Upper lobe of left lung (tissue), 6 donors: ENCODE data around the gene RNF144B. TPM values are rescaled to one million over a fixed set of nuclear protein-coding genes. Genes with fewer than 3 reads are reported as not detected.

Experiments used
- ATAC-seq, 2 donors: fragments of 200-7000 bp; cut with Tn5 transposase; one replicate each; pipeline ENCODE4 v1.9.1; 2022; ENCODE audit warnings: mild to moderate bottlenecking in 2 of 2, moderate library complexity in 2 of 2; ENCODE audit not compliant: low FRiP score in 2 of 2
- DNase-seq, 2 donors: peaks; one replicate each; pipeline ENCODE4 v3.0.0-alpha.2; 2019 to 2020
- H3K27ac ChIP-seq, 4 donors: fragments of 200-600 bp; sonication (generic); one replicate each; pipeline ENCODE4 v1.5.1; 2016 to 2019
- H3K27me3 ChIP-seq, 4 donors: fragments of 200-600 bp; sonication (generic); one replicate each; pipeline ENCODE4 v1.5.1; 2017 to 2019
- H3K36me3 ChIP-seq, 4 donors: fragments of 200-600 bp; sonication (generic); one replicate each; pipeline ENCODE4 v1.5.1; 2016 to 2019
- H3K4me1 ChIP-seq, 4 donors: fragments of 200-600 bp; sonication (generic); one replicate each; pipeline ENCODE4 v1.5.1; 2018 to 2019
- H3K4me3 ChIP-seq, 4 donors: fragments of 200-600 bp; sonication (generic); one replicate each; pipeline ENCODE4 v1.5.1; 2017 to 2019; ENCODE audit warnings: mild to moderate bottlenecking in 2 of 4, moderate library complexity in 1 of 4
- H3K9me3 ChIP-seq, 4 donors: fragments of 200-600 bp; sonication (generic); one replicate each; pipeline ENCODE4 v1.5.1; 2018 to 2019
- EP300 ChIP-seq, 4 donors: sonication (generic); formaldehyde crosslinking; IDR thresholded peaks; one replicate each; pipeline ENCODE4 v1.5.1; 2017; ENCODE audit warnings: antibody characterized with exemption in 4 of 4, control low read depth in 2 of 4
- POLR2A ChIP-seq, 4 donors: fragments of 450-650 bp; IDR thresholded peaks; one replicate each; pipeline ENCODE4 v1.5.1; 2016 to 2017; ENCODE audit warnings: antibody characterized with exemption in 4 of 4, mild to moderate bottlenecking in 2 of 4
- POLR2AphosphoS5 ChIP-seq, 2 donors: sonication (generic); formaldehyde crosslinking; IDR thresholded peaks; one replicate each; pipeline ENCODE4 v1.5.1; 2017; ENCODE audit warnings: antibody characterized with exemption in 2 of 2
- WGBS, 2 donors: methylation state at CpG; one replicate each; pipeline ENCODE4 v1.1.5; 2017 to 2018; 5-methylcytosine and 5-hydroxymethylcytosine counted together
- total RNA-seq, 6 donors: library from RNA; depleted of rRNA in 4 of 6; stranded (reverse); fragments of >200 nt in 4 of 6; gene quantifications; one replicate each; pipeline versions ENCODE4 v1.1.0 to v1.2.1, GENCODE V29; 2016 to 2021
- TF ChIP-seq, protein P1 (sequence below), 6 experiments: fragments of 450-650 bp in 4 of 6; fragments of 200-600 bp in 2 of 6; sonication (generic) in 2 of 6; IDR thresholded peaks; one replicate each; pipeline ENCODE4 v1.5.1; 2016 to 2019; ENCODE audit warnings: antibody characterized with exemption in 6 of 6
- donor health status: DM: no; HTN: no; CAD: no; lungs with moderate emphysema.
- donor health status: DM: no; HTN: yes; CAD: no; lungs with severe emphysema.

The RNF144B gene
- total RNA-seq, 6 donors from 2014 or later = 46.1 to 105 (median 55.8) TPM

DNA sequence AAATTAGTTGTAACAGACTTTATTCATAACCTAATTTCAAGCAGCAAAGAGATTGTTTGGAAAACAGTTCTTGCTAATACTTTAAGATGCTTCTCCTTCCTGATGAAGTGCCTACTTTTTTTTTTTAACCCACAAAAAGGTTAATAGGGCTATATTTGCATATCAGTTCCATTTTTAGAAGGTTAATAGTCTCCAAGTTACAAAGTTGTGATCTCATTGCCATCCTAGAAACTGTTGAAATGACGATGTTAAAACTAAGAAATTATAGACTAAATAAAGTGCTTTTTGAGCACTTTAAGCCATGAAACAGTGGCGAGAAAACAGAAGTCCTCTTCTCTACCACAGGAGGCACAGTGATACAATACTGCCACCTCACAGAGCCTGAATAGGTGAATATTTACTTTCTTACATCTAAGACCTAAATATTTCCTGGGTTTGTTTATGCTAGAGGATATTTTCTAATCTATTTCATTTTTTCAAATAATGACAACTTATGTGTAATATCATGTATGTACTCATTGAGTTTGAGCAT is 5.3 kb downstream of the RNF144B start:
- Histone ChIP-seq H3K4me3 (peak overlapping the region in 2 of 4 donors; percentile 62 to 79), H3K36me3 (no peaks in the 10 kb centered on the region), H3K27ac (peak overlapping the region in 3 of 4 donors; percentile 1 to 92 (median 58)), H3K4me1 (peaks cover 17 to 70% (median 32%) of the 10 kb centered on the region in 4 donors), H3K9me3 (no peaks in the 10 kb centered on the region), H3K27me3 (no peaks in the 10 kb centered on the region)
- ATAC-seq (no peak), DNase-seq (no peak)
- WGBS, 2 donors = 45 to 49% methylated on average over 2 of the region's 2 CpGs
- no peak for TF ChIP-seq POLR2A (IDR thresholded peaks at IDR 0.05)
- no peak for TF ChIP-seq EP300 (IDR thresholded peaks at IDR 0.05)
- TF ChIP-seq, protein P1, sequence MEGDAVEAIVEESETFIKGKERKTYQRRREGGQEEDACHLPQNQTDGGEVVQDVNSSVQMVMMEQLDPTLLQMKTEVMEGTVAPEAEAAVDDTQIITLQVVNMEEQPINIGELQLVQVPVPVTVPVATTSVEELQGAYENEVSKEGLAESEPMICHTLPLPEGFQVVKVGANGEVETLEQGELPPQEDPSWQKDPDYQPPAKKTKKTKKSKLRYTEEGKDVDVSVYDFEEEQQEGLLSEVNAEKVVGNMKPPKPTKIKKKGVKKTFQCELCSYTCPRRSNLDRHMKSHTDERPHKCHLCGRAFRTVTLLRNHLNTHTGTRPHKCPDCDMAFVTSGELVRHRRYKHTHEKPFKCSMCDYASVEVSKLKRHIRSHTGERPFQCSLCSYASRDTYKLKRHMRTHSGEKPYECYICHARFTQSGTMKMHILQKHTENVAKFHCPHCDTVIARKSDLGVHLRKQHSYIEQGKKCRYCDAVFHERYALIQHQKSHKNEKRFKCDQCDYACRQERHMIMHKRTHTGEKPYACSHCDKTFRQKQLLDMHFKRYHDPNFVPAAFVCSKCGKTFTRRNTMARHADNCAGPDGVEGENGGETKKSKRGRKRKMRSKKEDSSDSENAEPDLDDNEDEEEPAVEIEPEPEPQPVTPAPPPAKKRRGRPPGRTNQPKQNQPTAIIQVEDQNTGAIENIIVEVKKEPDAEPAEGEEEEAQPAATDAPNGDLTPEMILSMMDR (IDR thresholded peaks at IDR 0.05) = peak in 4 of 6 experiments; percentile 16 to 18 (median 18)

DNA sequence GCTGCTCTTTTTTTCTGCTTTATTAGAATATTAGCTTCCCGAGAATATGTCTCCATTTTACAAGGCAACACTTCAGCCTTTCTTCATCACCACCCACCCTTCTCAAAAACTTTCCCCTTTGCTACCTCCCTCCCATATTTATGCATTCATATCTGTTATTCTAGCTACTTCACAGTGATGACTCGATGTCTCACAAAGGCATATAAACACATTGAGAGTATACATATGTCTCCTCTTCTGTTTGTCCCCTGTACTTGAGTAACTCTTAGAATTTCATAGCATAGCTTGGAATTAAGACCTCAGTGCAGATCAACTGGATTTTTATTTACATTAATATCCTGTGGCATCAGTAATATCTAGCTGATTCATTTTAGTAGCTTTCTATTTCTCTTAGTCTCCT is 6.5 kb downstream of the RNF144B start:
- Histone ChIP-seq H3K36me3 (peaks cover 0 to under 1% (median 0%) of the 10 kb centered on the region in 4 donors), H3K9me3 (no peaks in the 10 kb centered on the region), H3K27ac (peak overlapping the region in 2 of 4 donors; percentile 65 to 92), H3K4me1 (peaks cover 26 to 75% (median 37%) of the 10 kb centered on the region in 4 donors), H3K4me3 (peak overlapping the region in 1 of 4 donors; percentile 79), H3K27me3 (no peaks in the 10 kb centered on the region)
- ATAC-seq (no peak), DNase-seq (no peak)
- TF ChIP-seq, protein P1 (IDR thresholded peaks at IDR 0.05) = no peak
- TF ChIP-seq POLR2AphosphoS5 (IDR thresholded peaks at IDR 0.05) (no peak), POLR2A (IDR thresholded peaks at IDR 0.05) (no peak), EP300 (IDR thresholded peaks at IDR 0.05) (no peak)
- WGBS, 2 donors = 63 to 91% methylated on average over 2 of the region's 2 CpGs

DNA sequence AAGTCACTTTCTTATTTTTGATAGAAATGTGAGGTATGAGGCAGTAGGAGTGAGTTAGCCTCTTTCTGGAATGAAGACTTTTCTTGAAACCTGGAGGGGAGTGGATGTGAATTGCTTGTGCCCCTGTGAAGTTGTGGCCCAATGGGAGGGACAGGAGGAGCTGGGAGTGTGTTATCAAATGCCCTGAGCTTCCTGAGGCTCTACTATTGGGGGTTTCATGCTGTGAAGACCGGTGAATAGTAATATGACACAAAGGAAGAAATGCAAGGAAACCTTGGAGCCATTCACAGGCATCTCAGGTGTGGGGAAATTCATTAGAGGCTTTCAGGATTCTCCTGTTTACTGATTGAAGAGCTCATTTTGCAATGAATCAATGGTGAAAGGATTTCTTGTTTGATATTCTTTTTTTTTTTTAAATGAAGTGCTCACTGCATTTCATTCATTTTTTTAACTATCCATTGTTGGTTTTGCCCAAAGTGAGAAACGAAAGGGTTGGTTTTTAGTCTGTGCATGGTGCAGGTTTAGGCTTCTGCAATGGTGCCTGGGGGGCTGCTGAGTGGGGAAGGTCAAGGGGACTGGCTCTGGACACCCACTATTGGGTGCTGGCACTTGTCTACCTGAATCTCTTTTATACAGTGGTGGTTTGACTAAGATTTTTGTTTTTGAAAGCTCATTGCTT is 8.2 kb downstream of the RNF144B start:
- 27 to 52% methylated on average over 2 of the region's 2 CpGs for WGBS, 2 donors
- TF ChIP-seq, protein P1 (IDR thresholded peaks at IDR 0.05) = no peak
- TF ChIP-seq POLR2AphosphoS5 (IDR thresholded peaks at IDR 0.05) = no peak
- no peak for TF ChIP-seq EP300 (IDR thresholded peaks at IDR 0.05)
- no peak for TF ChIP-seq POLR2A (IDR thresholded peaks at IDR 0.05)
- DNase-seq (no peak), ATAC-seq (no peak)
- H3K4me1 ChIP-seq = peaks cover 27 to 79% (median 36%) of the 10 kb centered on the region in 4 donors
- peaks cover 4 to 14% (median 12%) of the 10 kb centered on the region in 4 donors for H3K36me3 ChIP-seq
- peak overlapping the region in 2 of 4 donors; percentile 12 to 65 for H3K27ac ChIP-seq
- no peaks in the 10 kb centered on the region for H3K27me3 ChIP-seq
- H3K4me3 ChIP-seq = peak overlapping the region in 1 of 4 donors; percentile 10
- H3K9me3 ChIP-seq = no peaks in the 10 kb centered on the region

DNA sequence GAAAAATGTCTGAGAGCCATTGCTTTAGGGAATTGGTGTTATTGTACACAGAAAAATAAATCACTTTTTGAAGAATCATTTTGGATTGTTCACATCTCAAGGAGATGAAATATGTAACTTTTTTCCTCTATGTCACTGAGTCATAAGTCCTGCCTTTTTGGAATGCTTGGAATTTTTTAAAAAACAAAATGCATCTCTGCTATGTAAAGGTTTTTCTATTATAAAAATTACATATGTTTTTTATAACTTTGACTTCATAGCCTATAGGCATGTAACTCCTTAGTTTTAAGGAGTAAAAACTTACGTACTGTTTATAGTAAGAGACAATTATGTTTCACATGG is 8.7 kb downstream of the RNF144B start:
- 82 to 86% methylated on average over 1 of the region's 1 CpG for WGBS, 2 donors
- DNase-seq = no peak

More for the DNA sequence above, 8.7 kb downstream of the RNF144B start:
- Histone ChIP-seq H3K4me3 (no peak overlapping the region), H3K27me3 (no peaks in the 10 kb centered on the region), H3K9me3 (no peaks in the 10 kb centered on the region), H3K27ac (peak overlapping the region in 2 of 4 donors; percentile 5 to 65), H3K4me1 (peaks cover 32 to 84% (median 40%) of the 10 kb centered on the region in 4 donors), H3K36me3 (peaks cover 4 to 16% (median 15%) of the 10 kb centered on the region in 4 donors)
- TF ChIP-seq, protein P1 (IDR thresholded peaks at IDR 0.05) = no peak
- TF ChIP-seq EP300 (IDR thresholded peaks at IDR 0.05) = no peak
- TF ChIP-seq POLR2A (IDR thresholded peaks at IDR 0.05) = no peak
- no peak for TF ChIP-seq POLR2AphosphoS5 (IDR thresholded peaks at IDR 0.05)
- ATAC-seq = no peak
